Upper lobe of left lung (tissue), 4 donors: ENCODE data around the gene ZNHIT2.

Experiments
- CTCF ChIP-seq, 6 experiments: fragments of 450-650 bp in 4 of 6; fragments of 200-600 bp in 2 of 6; sonication (generic) in 2 of 6; IDR thresholded peaks; one replicate each; pipeline ENCODE4 v1.5.1; 2016 to 2019; ENCODE audit warnings: antibody characterized with exemption in 6 of 6
- EP300 ChIP-seq, 4 donors: sonication (generic); formaldehyde crosslinking; IDR thresholded peaks; one replicate each; pipeline ENCODE4 v1.5.1; 2017; ENCODE audit warnings: antibody characterized with exemption in 4 of 4, control low read depth in 2 of 4
- POLR2A ChIP-seq, 4 donors: fragments of 450-650 bp; IDR thresholded peaks; one replicate each; pipeline ENCODE4 v1.5.1; 2016 to 2017; ENCODE audit warnings: antibody characterized with exemption in 4 of 4, mild to moderate bottlenecking in 2 of 4
- POLR2AphosphoS5 ChIP-seq, 2 donors: sonication (generic); formaldehyde crosslinking; IDR thresholded peaks; one replicate each; pipeline ENCODE4 v1.5.1; 2017; ENCODE audit warnings: antibody characterized with exemption in 2 of 2

GRCh38 chr11:65165410-65166317 lies 48.2 kb upstream of the ZNHIT2 start:
- no peak for TF ChIP-seq CTCF (IDR thresholded peaks at IDR 0.05)
- TF ChIP-seq POLR2A (IDR thresholded peaks at IDR 0.05) = no peak
- TF ChIP-seq EP300 (IDR thresholded peaks at IDR 0.05) = no peak
- no peak for TF ChIP-seq POLR2AphosphoS5 (IDR thresholded peaks at IDR 0.05)
